HepG2 (cell line): ENCODE measurements around the gene FDXR. TPM values are rescaled to one million over a fixed set of nuclear protein-coding genes. Genes with fewer than 3 reads are reported as not detected.

Experiments
- ARHGAP35 ChIP-seq: sonication (generic); formaldehyde crosslinking; IDR thresholded peaks from 2 replicates; pipeline ENCODE4 v1.9.0; 2022; ENCODE audit warnings: mild to moderate bottlenecking, inconsistent platforms, moderate library complexity, missing genetic modification reagents, borderline replicate concordance
- CBX1 ChIP-seq: IDR thresholded peaks from one replicate; pipeline ENCODE4 v1.6.1; 2016; ENCODE audit warnings: antibody characterized with exemption, low read depth
- CENPT ChIP-seq: sonication (generic); formaldehyde crosslinking; IDR thresholded peaks from 2 replicates; pipeline ENCODE4 v1.8.0; 2022; ENCODE audit warnings: low read depth, mild to moderate bottlenecking, moderate library complexity, missing genetic modification reagents
- FOXK1 ChIP-seq: sonication (generic); formaldehyde crosslinking; IDR thresholded peaks from 2 replicates; pipeline ENCODE4 v1.4.0; 2020; ENCODE audit warnings: low read depth, missing genetic modification reagents, borderline replicate concordance
- GATA4 ChIP-seq: sonication (generic); IDR thresholded peaks from 2 replicates; pipeline ENCODE4 v1.6.1; 2016; ENCODE audit warnings: antibody characterized with exemption, low read depth, borderline replicate concordance
- GATAD2A ChIP-seq: IDR thresholded peaks from 2 replicates; pipeline ENCODE4 v1.6.1; 2016
- HNRNPLL ChIP-seq: fragments of 200-400 bp; formaldehyde crosslinking; IDR thresholded peaks from 2 replicates; pipeline ENCODE4 v1.6.1; 2017; ENCODE audit warnings: mild to moderate bottlenecking, low read depth, low read length; ENCODE audit not compliant: poor library complexity, severe bottlenecking
- MBNL3 ChIP-seq: fragments of 250-450 bp; sonication (Bioruptor Pico); conservative IDR thresholded peaks from 2 replicates; pipeline ENCODE4 v1.8.0; 2022; ENCODE audit warnings: mild to moderate bottlenecking, inconsistent platforms
- MXD4 ChIP-seq: IDR thresholded peaks from 2 replicates; pipeline ENCODE4 v1.6.1; 2016; ENCODE audit warnings: mild to moderate bottlenecking, missing biosample characterization, missing genetic modification reagents
- MYNN ChIP-seq: sonication (generic); formaldehyde crosslinking; IDR thresholded peaks from 2 replicates; pipeline ENCODE4 v1.4.0; 2020; ENCODE audit warnings: mild to moderate bottlenecking, low read depth, missing genetic modification reagents
- ONECUT2 ChIP-seq: sonication (generic); formaldehyde crosslinking; IDR thresholded peaks from 2 replicates; pipeline ENCODE4 v1.4.0; 2020; ENCODE audit warnings: missing genetic modification reagents
- PAWR ChIP-seq: sonication (generic); formaldehyde crosslinking; IDR thresholded peaks from 2 replicates; pipeline ENCODE4 v1.4.0; 2020; ENCODE audit warnings: missing genetic modification reagents, mild to moderate bottlenecking, borderline replicate concordance
- RORA ChIP-seq: sonication (generic); formaldehyde crosslinking; IDR thresholded peaks from 2 replicates; pipeline ENCODE4 v1.5.0; 2020; ENCODE audit warnings: mild to moderate bottlenecking, missing genetic modification reagents, moderate library complexity
- RXRB ChIP-seq: IDR thresholded peaks from 2 replicates; pipeline ENCODE4 v1.6.1; 2016; ENCODE audit warnings: borderline replicate concordance, missing genetic modification reagents, missing compliant biosample characterization
- SAP130 ChIP-seq: IDR thresholded peaks from 2 replicates; pipeline ENCODE4 v1.6.1; 2016; ENCODE audit warnings: low read depth
- SMAD3 ChIP-seq: sonication (generic); formaldehyde crosslinking; IDR thresholded peaks from 2 replicates; pipeline ENCODE4 v1.4.0; 2020; ENCODE audit warnings: missing genetic modification reagents
- STAT5B ChIP-seq: sonication (generic); formaldehyde crosslinking; IDR thresholded peaks from 2 replicates; pipeline ENCODE4 v1.4.0; 2020; ENCODE audit warnings: missing genetic modification reagents
- TCF7 ChIP-seq: sonication (generic); IDR thresholded peaks from 2 replicates; pipeline ENCODE4 v1.6.1; 2016; ENCODE audit warnings: antibody characterized with exemption, low read depth
- TOPORS ChIP-seq: sonication (generic); formaldehyde crosslinking; IDR thresholded peaks from 2 replicates; pipeline ENCODE4 v1.8.0; 2023; ENCODE audit warnings: mild to moderate bottlenecking, missing genetic modification reagents
- ZFP62 ChIP-seq: sonication (generic); formaldehyde crosslinking; IDR thresholded peaks from 2 replicates; pipeline ENCODE4 v1.4.0; 2020; ENCODE audit warnings: missing genetic modification reagents
- ZNF446 ChIP-seq: sonication (generic); formaldehyde crosslinking; IDR thresholded peaks from 2 replicates; pipeline ENCODE4 v1.5.0; 2020; ENCODE audit warnings: mild to moderate bottlenecking, missing genetic modification reagents
- ZNF562 ChIP-seq: sonication (generic); formaldehyde crosslinking; IDR thresholded peaks from 2 replicates; pipeline ENCODE4 v1.8.0; 2022; ENCODE audit warnings: missing genetic modification reagents, borderline replicate concordance
- ZNF724P ChIP-seq: sonication (generic); formaldehyde crosslinking; IDR thresholded peaks from 2 replicates; pipeline ENCODE4 v1.8.0; 2022; ENCODE audit warnings: missing genetic modification reagents, borderline replicate concordance
- polyA plus RNA-seq, 8 experiments: library from polyadenylated mRNA; depleted of rRNA in 3 of 8; stranded (reverse) in 7 of 8; unstranded in 1 of 8; fragments of >200 nt; fragmentation: Illumina TruSeq in 4 of 8; extraction: Trizol in 4 of 8; gene quantifications; 2 replicates each; pipeline versions ENCODE4 v1.2.1 to v1.2.3, GENCODE V29; 2011 to 2016; ENCODE audit warnings: low read depth in 4 of 8, missing spikeins in 1 of 8, mixed read lengths in 1 of 8; ENCODE audit not compliant: insufficient read depth in 1 of 8
- total RNA-seq, 5 experiments: library from RNA; depleted of rRNA; stranded (reverse); fragments of >200 nt; fragmentation: Illumina TruSeq; extraction: Trizol; gene quantifications; 2 replicates each; pipeline ENCODE4 v1.2.3, GENCODE V29; 2016; ENCODE audit warnings: low read depth in 1 of 5
- TF ChIP-seq, protein P1 (sequence below): sonication (generic); formaldehyde crosslinking; IDR thresholded peaks from 2 replicates; pipeline ENCODE4 v1.4.0; 2020; ENCODE audit warnings: mild to moderate bottlenecking, missing genetic modification reagents
- TF ChIP-seq, protein P2 (sequence below): sonication (generic); formaldehyde crosslinking; IDR thresholded peaks from 2 replicates; pipeline ENCODE4 v1.8.1; 2023; ENCODE audit warnings: mild to moderate bottlenecking, missing genetic modification reagents
- TF ChIP-seq, protein P3 (sequence below): IDR thresholded peaks from 2 replicates; pipeline ENCODE4 v1.6.1; 2016
- TF ChIP-seq, protein P4 (sequence below): sonication (generic); formaldehyde crosslinking; conservative IDR thresholded peaks from 2 replicates; pipeline ENCODE4 v1.8.0; 2022; ENCODE audit warnings: mild to moderate bottlenecking, moderate library complexity, missing genetic modification reagents

Gene FDXR
- total and polyA plus RNA-seq, 2 of the 13 experiments (the other 11 are each of a cell fraction or from before 2014, with no cell fraction given) = 23.4 to 116 TPM

DNA sequence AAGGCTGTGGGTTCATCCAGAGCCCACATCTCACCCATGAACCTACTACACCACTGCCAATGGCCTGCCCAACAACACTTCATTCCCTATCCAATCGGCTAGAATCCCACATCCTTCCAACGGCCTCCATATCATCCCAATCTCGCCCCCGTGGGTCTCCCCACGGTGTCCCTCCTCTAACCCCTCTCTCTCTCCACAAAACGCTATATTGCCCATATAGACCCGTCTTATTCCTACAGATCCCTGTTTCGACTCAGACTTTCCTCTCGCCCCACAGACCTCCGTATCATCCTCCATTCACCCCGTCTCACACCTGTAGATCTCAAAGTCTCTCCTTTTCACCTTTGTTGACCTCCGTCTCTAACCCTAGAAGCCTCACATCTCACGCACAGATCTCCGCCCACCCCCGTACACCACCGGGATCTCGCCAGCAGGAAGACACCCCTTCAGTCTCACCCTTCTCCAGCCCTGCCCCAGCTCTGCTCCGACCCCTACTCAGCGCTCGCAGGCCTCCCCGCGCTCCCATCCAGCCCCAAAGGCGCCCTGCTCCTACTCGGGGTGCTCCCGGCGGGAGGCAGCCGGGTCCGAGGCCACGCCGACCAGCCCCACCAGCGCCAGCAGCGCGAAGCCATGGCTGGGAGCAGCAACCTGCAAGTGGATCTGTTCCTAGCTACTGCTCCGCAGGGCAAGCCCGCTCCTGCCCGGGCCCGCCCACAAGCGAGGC is at the start of gene FDXR (continued):
- TF ChIP-seq GATAD2A (no peak), ONECUT2 (peak; percentile 51; the same call in 1 of the 2 replicates), RORA (no peak), ZNF446 (CRISPR knock-in tag) (no peak), CENPT (CRISPR knock-in tag) (no peak), PAWR (no peak), TOPORS (CRISPR knock-in tag) (peak; percentile 93), MYNN (peak; percentile 93), ARHGAP35 (peak; percentile 94), ZFP62 (CRISPR knock-in tag) (no peak), GATA4 (peak; percentile 76), ZNF562 (CRISPR knock-in tag) (no peak), CBX1 (peak; percentile 71), TCF7 (no peak), MXD4 (CRISPR knock-in tag) (peak; percentile 40; the same call in 1 of the 2 replicates), ZNF724P (CRISPR knock-in tag) (0 out of 2 replicates have a peak, but pooled peaks have one; percentile 56), SAP130 (CRISPR knock-in tag) (peak; percentile 75), RXRB (peak; percentile 52; the same call in 1 of the 2 replicates), SMAD3 (CRISPR knock-in tag) (no peak; the same call in 1 of the 2 replicates), STAT5B (CRISPR knock-in tag) (peak; percentile 95), MBNL3 (CRISPR knock-in tag) (no peak), FOXK1 (CRISPR knock-in tag) (no peak), HNRNPLL (peak; percentile 73)
- TF ChIP-seq, protein P1, sequence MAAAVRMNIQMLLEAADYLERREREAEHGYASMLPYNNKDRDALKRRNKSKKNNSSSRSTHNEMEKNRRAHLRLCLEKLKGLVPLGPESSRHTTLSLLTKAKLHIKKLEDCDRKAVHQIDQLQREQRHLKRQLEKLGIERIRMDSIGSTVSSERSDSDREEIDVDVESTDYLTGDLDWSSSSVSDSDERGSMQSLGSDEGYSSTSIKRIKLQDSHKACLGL (CRISPR knock-in tag) = peak; percentile 86
- TF ChIP-seq, protein P2, sequence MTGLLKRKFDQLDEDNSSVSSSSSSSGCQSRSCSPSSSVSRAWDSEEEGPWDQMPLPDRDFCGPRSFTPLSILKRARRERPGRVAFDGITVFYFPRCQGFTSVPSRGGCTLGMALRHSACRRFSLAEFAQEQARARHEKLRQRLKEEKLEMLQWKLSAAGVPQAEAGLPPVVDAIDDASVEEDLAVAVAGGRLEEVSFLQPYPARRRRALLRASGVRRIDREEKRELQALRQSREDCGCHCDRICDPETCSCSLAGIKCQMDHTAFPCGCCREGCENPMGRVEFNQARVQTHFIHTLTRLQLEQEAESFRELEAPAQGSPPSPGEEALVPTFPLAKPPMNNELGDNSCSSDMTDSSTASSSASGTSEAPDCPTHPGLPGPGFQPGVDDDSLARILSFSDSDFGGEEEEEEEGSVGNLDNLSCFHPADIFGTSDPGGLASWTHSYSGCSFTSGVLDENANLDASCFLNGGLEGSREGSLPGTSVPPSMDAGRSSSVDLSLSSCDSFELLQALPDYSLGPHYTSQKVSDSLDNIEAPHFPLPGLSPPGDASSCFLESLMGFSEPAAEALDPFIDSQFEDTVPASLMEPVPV (CRISPR knock-in tag) = peak; percentile 89
- TF ChIP-seq, protein P3, sequence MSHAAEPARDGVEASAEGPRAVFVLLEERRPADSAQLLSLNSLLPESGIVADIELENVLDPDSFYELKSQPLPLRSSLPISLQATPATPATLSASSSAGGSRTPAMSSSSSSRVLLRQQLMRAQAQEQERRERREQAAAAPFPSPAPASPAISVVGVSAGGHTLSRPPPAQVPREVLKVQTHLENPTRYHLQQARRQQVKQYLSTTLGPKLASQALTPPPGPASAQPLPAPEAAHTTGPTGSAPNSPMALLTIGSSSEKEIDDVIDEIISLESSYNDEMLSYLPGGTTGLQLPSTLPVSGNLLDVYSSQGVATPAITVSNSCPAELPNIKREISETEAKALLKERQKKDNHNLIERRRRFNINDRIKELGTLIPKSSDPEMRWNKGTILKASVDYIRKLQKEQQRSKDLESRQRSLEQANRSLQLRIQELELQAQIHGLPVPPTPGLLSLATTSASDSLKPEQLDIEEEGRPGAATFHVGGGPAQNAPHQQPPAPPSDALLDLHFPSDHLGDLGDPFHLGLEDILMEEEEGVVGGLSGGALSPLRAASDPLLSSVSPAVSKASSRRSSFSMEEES (CRISPR knock-in tag) = no peak
- TF ChIP-seq, protein P4, sequence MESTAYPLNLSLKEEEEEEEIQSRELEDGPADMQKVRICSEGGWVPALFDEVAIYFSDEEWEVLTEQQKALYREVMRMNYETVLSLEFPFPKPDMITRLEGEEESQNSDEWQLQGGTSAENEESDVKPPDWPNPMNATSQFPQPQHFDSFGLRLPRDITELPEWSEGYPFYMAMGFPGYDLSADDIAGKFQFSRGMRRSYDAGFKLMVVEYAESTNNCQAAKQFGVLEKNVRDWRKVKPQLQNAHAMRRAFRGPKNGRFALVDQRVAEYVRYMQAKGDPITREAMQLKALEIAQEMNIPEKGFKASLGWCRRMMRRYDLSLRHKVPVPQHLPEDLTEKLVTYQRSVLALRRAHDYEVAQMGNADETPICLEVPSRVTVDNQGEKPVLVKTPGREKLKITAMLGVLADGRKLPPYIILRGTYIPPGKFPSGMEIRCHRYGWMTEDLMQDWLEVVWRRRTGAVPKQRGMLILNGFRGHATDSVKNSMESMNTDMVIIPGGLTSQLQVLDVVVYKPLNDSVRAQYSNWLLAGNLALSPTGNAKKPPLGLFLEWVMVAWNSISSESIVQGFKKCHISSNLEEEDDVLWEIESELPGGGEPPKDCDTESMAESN (CRISPR knock-in tag) = peak; percentile 64; the same call in 1 of the 2 replicates
